Neural cell (in vitro differentiated cells): ENCODE measurements around the gene RGS3. TPM values are rescaled to one million over a fixed set of nuclear protein-coding genes. Genes with fewer than 3 reads are reported as not detected.

ENCODE experiments used
- H2AFZ ChIP-seq: fragments of 200-600, 300-800 bp; sonication (generic), shearing (Covaris generic); 2 replicates; pipeline ENCODE4 v1.6.0; 2014; ENCODE audit warnings: low read depth, mild to moderate bottlenecking, antibody characterized with exemption, low read length, moderate library complexity
- H3F3A ChIP-seq: fragments of 200-600 bp; shearing (Covaris generic); 2 replicates; pipeline ENCODE4 v1.6.1; 2016; ENCODE audit warnings: mild to moderate bottlenecking, moderate library complexity, mixed read lengths, antibody characterized with exemption, low read length; ENCODE audit not compliant: insufficient read depth, poor library complexity, severe bottlenecking
- H3K27ac ChIP-seq: fragments of 200-600, 300-800 bp; sonication (generic), shearing (Covaris generic); 2 replicates; pipeline ENCODE4 v1.5.1; 2014; ENCODE audit warnings: mild to moderate bottlenecking, low read length, moderate library complexity
- H3K27me3 ChIP-seq: fragments of 300-800, 200-600 bp; sonication (generic), shearing (Covaris generic); 2 replicates; pipeline ENCODE4 v1.6.0; 2014; ENCODE audit warnings: mild to moderate bottlenecking, low read depth, low read length, moderate library complexity; ENCODE audit not compliant: insufficient read depth
- H3K36me3 ChIP-seq: fragments of 300-800, 200-600 bp; sonication (generic), shearing (Covaris generic); 2 replicates; pipeline ENCODE4 v1.5.1; 2014; ENCODE audit warnings: mild to moderate bottlenecking, antibody characterized with exemption, low read length, moderate library complexity; ENCODE audit not compliant: insufficient read depth
- H3K4me2 ChIP-seq: fragments of 300-800, 200-600 bp; sonication (generic), shearing (Covaris generic); 2 replicates; pipeline ENCODE4 v1.6.0; 2014; ENCODE audit warnings: mild to moderate bottlenecking, low read length
- H3K4me3 ChIP-seq: fragments of 300-800, 200-600 bp; sonication (generic), shearing (Covaris generic); 2 replicates; pipeline ENCODE4 v1.5.1; 2014; ENCODE audit warnings: mild to moderate bottlenecking, low read length, moderate library complexity
- H3K79me2 ChIP-seq: fragments of 200-600 bp; shearing (Covaris generic); replicated peaks from 2 replicates; pipeline ENCODE4 v1.6.0; 2014; ENCODE audit warnings: mild to moderate bottlenecking, low read length, moderate library complexity; ENCODE audit not compliant: insufficient read depth
- H3K9ac ChIP-seq: fragments of 300-800, 200-600 bp; sonication (generic), shearing (Covaris generic); 2 replicates; pipeline ENCODE4 v1.6.1; 2016; ENCODE audit warnings: mild to moderate bottlenecking, low read length, mixed read lengths
- H3K9me2 ChIP-seq: fragments of 200-600 bp; shearing (Covaris generic); 2 replicates; pipeline ENCODE4 v1.6.1; 2016; ENCODE audit warnings: mild to moderate bottlenecking, low read length, mixed read lengths; ENCODE audit not compliant: insufficient read depth
- H3K9me3 ChIP-seq: fragments of 200-600, 300-800 bp; sonication (generic), shearing (Covaris generic); 2 replicates; pipeline ENCODE4 v1.6.1; 2016; ENCODE audit warnings: mild to moderate bottlenecking, mixed run types, low read length, moderate library complexity, mixed read lengths
- H4K20me1 ChIP-seq: fragments of 200-600 bp; shearing (Covaris generic); 2 replicates; pipeline ENCODE4 v1.6.1; 2016; ENCODE audit warnings: mild to moderate bottlenecking, mixed run types; ENCODE audit not compliant: insufficient read depth
- EP300 ChIP-seq: fragments of 450-650 bp; conservative IDR thresholded peaks from 2 replicates; pipeline ENCODE4 v1.6.1; 2014; ENCODE audit warnings: antibody characterized with exemption, mild to moderate bottlenecking, moderate library complexity; ENCODE audit not compliant: poor library complexity, severe bottlenecking
- EZH2 ChIP-seq: fragments of 200-600, 300-800 bp; shearing (Covaris generic), sonication (generic); IDR thresholded peaks from 2 replicates; pipeline ENCODE4 v1.6.1; 2014; ENCODE audit warnings: antibody characterized with exemption, low read length, borderline replicate concordance, mild to moderate bottlenecking; ENCODE audit not compliant: insufficient read depth, poor library complexity, severe bottlenecking
- MXI1 ChIP-seq: fragments of 450-650 bp; conservative IDR thresholded peaks from 2 replicates; pipeline ENCODE4 v1.6.1; 2014; ENCODE audit warnings: antibody characterized with exemption, mild to moderate bottlenecking; ENCODE audit not compliant: poor library complexity, severe bottlenecking
- POLR2AphosphoS5 ChIP-seq: IDR thresholded peaks from 2 replicates; pipeline ENCODE4 v1.6.1; 2012
- RAD21 ChIP-seq: fragments of 450-650 bp; conservative IDR thresholded peaks from 2 replicates; pipeline ENCODE4 v1.6.1; 2014; ENCODE audit warnings: antibody characterized with exemption, mild to moderate bottlenecking, moderate library complexity
- REST ChIP-seq: IDR thresholded peaks from 2 replicates; pipeline ENCODE4 v1.6.1; 2012; ENCODE audit warnings: borderline replicate concordance
- SMC3 ChIP-seq: fragments of 450-650 bp; conservative IDR thresholded peaks from 2 replicates; pipeline ENCODE4 v1.6.1; 2014; ENCODE audit warnings: antibody characterized with exemption, mild to moderate bottlenecking, moderate library complexity; ENCODE audit not compliant: poor library complexity
- TAF1 ChIP-seq: IDR thresholded peaks from 2 replicates; pipeline ENCODE4 v1.6.1; 2012; ENCODE audit warnings: low read depth
- polyA plus RNA-seq: library from polyadenylated mRNA; depleted of rRNA; stranded (reverse); fragments of >200 nt; gene quantifications from 2 replicates; pipeline ENCODE4 v1.2.3, GENCODE V29; 2014
- TF ChIP-seq, protein P1 (sequence below): fragments of 450-650 bp; IDR thresholded peaks from 2 replicates; pipeline ENCODE4 v1.5.1; 2014; ENCODE audit warnings: antibody characterized with exemption, mild to moderate bottlenecking, moderate library complexity; ENCODE audit not compliant: poor library complexity, severe bottlenecking

Gene RGS3
- polyA plus RNA-seq, 1 donor from 2014 or later: 25.3 TPM

DNA sequence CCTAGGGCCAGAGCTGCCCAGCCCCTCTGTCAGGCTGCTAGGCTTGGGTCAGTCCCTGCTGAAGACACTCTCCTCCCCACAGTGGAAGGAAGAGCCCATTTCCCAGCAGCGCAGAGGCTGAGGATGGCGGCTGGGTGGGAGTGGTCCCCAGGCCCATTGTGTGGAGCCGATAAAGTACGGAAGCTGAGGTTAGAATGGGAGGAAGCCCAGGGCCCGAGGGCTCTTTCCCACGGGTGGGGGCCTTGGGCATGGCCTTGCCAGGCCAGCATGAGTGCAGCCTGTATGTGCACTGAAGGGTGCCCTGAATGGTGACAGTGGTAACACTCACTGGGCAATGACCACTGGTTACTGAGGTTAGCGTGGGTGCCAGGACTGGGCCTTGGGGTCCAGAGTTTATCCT lies 125.9 kb downstream of the RGS3 start:
- Histone ChIP-seq H3K27me3 (no peaks in the 10 kb centered on the region), H3F3A (no peaks in the 10 kb centered on the region), H2AFZ (no peak overlapping the region), H3K9ac (no peak overlapping the region), H3K27ac (no peak overlapping the region), H3K79me2 (peaks cover 2% of the 10 kb centered on the region), H4K20me1 (no peaks in the 10 kb centered on the region), H3K9me2 (no peaks in the 10 kb centered on the region), H3K4me3 (no peak overlapping the region), H3K36me3 (no peaks in the 10 kb centered on the region), H3K9me3 (no peaks in the 10 kb centered on the region), H3K4me2 (no peak overlapping the region)
- no peak for TF ChIP-seq POLR2AphosphoS5
- TF ChIP-seq, protein P1, sequence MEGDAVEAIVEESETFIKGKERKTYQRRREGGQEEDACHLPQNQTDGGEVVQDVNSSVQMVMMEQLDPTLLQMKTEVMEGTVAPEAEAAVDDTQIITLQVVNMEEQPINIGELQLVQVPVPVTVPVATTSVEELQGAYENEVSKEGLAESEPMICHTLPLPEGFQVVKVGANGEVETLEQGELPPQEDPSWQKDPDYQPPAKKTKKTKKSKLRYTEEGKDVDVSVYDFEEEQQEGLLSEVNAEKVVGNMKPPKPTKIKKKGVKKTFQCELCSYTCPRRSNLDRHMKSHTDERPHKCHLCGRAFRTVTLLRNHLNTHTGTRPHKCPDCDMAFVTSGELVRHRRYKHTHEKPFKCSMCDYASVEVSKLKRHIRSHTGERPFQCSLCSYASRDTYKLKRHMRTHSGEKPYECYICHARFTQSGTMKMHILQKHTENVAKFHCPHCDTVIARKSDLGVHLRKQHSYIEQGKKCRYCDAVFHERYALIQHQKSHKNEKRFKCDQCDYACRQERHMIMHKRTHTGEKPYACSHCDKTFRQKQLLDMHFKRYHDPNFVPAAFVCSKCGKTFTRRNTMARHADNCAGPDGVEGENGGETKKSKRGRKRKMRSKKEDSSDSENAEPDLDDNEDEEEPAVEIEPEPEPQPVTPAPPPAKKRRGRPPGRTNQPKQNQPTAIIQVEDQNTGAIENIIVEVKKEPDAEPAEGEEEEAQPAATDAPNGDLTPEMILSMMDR: no peak
- TF ChIP-seq EZH2: no peak

DNA sequence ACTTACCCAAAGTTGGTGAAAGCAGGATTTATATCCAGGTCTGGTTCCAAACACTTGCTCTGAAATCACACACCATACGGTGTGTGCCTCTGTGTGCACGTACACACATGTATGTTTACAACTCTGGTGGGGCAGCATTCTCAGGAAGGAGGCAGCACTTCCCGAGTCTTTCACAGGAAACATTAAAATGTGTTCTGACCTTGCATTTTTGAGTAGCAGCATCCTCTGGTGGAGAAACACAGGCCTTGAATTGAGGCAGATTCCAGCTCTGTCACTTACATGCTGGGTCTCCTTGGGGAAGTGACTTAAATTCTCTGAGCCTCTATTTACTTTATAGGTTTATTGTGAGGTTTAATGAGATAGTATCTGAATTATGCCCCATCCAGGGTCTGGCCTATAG lies 126.4 kb downstream of the RGS3 start:
- H3K9ac ChIP-seq: no peak overlapping the region
- H3K4me2 ChIP-seq: no peak overlapping the region
- H3F3A ChIP-seq: no peaks in the 10 kb centered on the region
- no peaks in the 10 kb centered on the region for H3K27me3 ChIP-seq
- TF ChIP-seq SMC3 (no peak), EP300 (no peak), POLR2AphosphoS5 (no peak), TAF1 (no peak), EZH2 (no peak), REST (no peak), MXI1 (no peak), RAD21 (no peak)
- TF ChIP-seq, protein P1: no peak
- H3K36me3 ChIP-seq: no peaks in the 10 kb centered on the region
- no peak overlapping the region for H2AFZ ChIP-seq
- no peak overlapping the region for H3K4me3 ChIP-seq
- H3K9me2 ChIP-seq: no peaks in the 10 kb centered on the region
- peaks cover 6% of the 10 kb centered on the region for H3K79me2 ChIP-seq
- no peaks in the 10 kb centered on the region for H3K9me3 ChIP-seq
- H3K27ac ChIP-seq: no peak overlapping the region
- no peaks in the 10 kb centered on the region for H4K20me1 ChIP-seq
